GM23338 (cell line): ENCODE data around the gene CIDEA. TPM values are rescaled to one million over a fixed set of nuclear protein-coding genes. Genes with fewer than 3 reads are reported as not detected.

Source experiments
- ATAC-seq: fragments of 200-7000 bp; cut with Tn5 transposase; 3 replicates; pipeline ENCODE4 v1.9.1; 2020
- DNase-seq: peaks from one replicate; pipeline ENCODE4 v3.0.0-alpha.2; 2015; ENCODE audit warnings: low spot score
- H2AFZ ChIP-seq: fragments of 200-600 bp; sonication (generic); 2 replicates; pipeline ENCODE4 v1.8.0; 2016; ENCODE audit warnings: antibody characterized with exemption, mild to moderate bottlenecking, moderate library complexity
- H3F3A ChIP-seq: fragments of 200-600 bp; sonication (generic); replicated peaks from 2 replicates; pipeline ENCODE4 v1.8.0; 2017; ENCODE audit warnings: antibody characterized with exemption, mixed run types, low read depth
- H3K27ac ChIP-seq: fragments of 200-600 bp; sonication (generic); 2 replicates; pipeline ENCODE4 v1.6.1; 2016; ENCODE audit warnings: low read depth
- H3K27me3 ChIP-seq: fragments of 200-600 bp; sonication (generic); 2 replicates; pipeline ENCODE4 v1.8.0; 2016; ENCODE audit warnings: mild to moderate bottlenecking, mixed run types, moderate library complexity; ENCODE audit not compliant: insufficient read depth
- H3K36me3 ChIP-seq: fragments of 200-600 bp; sonication (generic); 2 replicates; pipeline ENCODE4 v1.8.0; 2016; ENCODE audit warnings: mild to moderate bottlenecking; ENCODE audit not compliant: insufficient read depth
- H3K4me1 ChIP-seq: fragments of 200-600 bp; sonication (generic); 2 replicates; pipeline ENCODE4 v1.8.0; 2016; ENCODE audit warnings: mild to moderate bottlenecking, moderate library complexity; ENCODE audit not compliant: insufficient read depth
- H3K4me2 ChIP-seq: fragments of 200-600 bp; sonication (generic); 2 replicates; pipeline ENCODE4 v1.7.1; 2017; ENCODE audit warnings: mixed run types
- H3K4me3 ChIP-seq: fragments of 200-600 bp; sonication (generic); 2 replicates; pipeline ENCODE4 v1.6.1; 2016; ENCODE audit warnings: mixed run types
- H3K79me2 ChIP-seq: fragments of 200-600 bp; sonication (generic); replicated peaks from 2 replicates; pipeline ENCODE4 v1.8.0; 2017; ENCODE audit warnings: mild to moderate bottlenecking; ENCODE audit not compliant: insufficient read depth
- H3K9me2 ChIP-seq: fragments of 200-600 bp; sonication (generic); 2 replicates; pipeline ENCODE4 v1.8.0; 2017; ENCODE audit not compliant: insufficient read depth
- H4K20me1 ChIP-seq: fragments of 200-600 bp; sonication (generic); replicated peaks from 2 replicates; pipeline ENCODE4 v1.8.0; 2017; ENCODE audit warnings: mild to moderate bottlenecking; ENCODE audit not compliant: insufficient read depth
- H3K27ac Mint-ChIP-seq: 2 replicates; pipeline ENCODE4 v1.8.0; 2020; ENCODE audit warnings: inconsistent platforms, mild to moderate bottlenecking, moderate library complexity, mixed read lengths
- H3K27me3 Mint-ChIP-seq: 3 replicates; pipeline ENCODE4 v1.8.0; 2022; ENCODE audit warnings: low read depth, mild to moderate bottlenecking, moderate library complexity, mixed read lengths, inconsistent platforms; ENCODE audit not compliant: insufficient read depth, poor library complexity
- H3K36me3 Mint-ChIP-seq: 3 replicates; pipeline ENCODE4 v1.8.0; 2021; ENCODE audit warnings: low read depth, mild to moderate bottlenecking, inconsistent platforms, moderate library complexity, mixed read lengths
- H3K4me1 Mint-ChIP-seq: 3 replicates; pipeline ENCODE4 v1.8.0; 2020; ENCODE audit warnings: mild to moderate bottlenecking, inconsistent platforms, mixed read lengths
- H3K4me3 Mint-ChIP-seq: 3 replicates; pipeline ENCODE4 v1.8.0; 2021; ENCODE audit warnings: moderate library complexity, mild to moderate bottlenecking, inconsistent platforms, mixed read lengths
- H3K9me3 Mint-ChIP-seq: 3 replicates; pipeline ENCODE4 v1.8.0; 2020; ENCODE audit warnings: moderate library complexity, mild to moderate bottlenecking, inconsistent platforms, mixed read lengths
- CREB1 ChIP-seq: fragments of 250-450 bp; sonication (Bioruptor Pico); IDR thresholded peaks from 2 replicates; pipeline ENCODE4 v1.5.0; 2020; ENCODE audit warnings: low read depth, mild to moderate bottlenecking, moderate library complexity
- EZH2 ChIP-seq: fragments of 200-600 bp; sonication (generic); IDR thresholded peaks from one replicate; pipeline ENCODE4 v1.8.0; 2017; ENCODE audit warnings: antibody characterized with exemption, mild to moderate bottlenecking, low read depth; ENCODE audit not compliant: unreplicated experiment
- POLR2AphosphoS5 ChIP-seq: IDR thresholded peaks from 2 replicates; pipeline ENCODE4 v1.6.1; 2016; ENCODE audit warnings: antibody characterized with exemption, low read depth
- STAT1 ChIP-seq: IDR thresholded peaks from one replicate; pipeline ENCODE4 v1.6.1; 2016; ENCODE audit warnings: antibody characterized with exemption; ENCODE audit not compliant: unreplicated experiment
- ZNF331 ChIP-seq: fragments of 250-450 bp; sonication (Bioruptor Pico); IDR thresholded peaks from 2 replicates; pipeline ENCODE4 v1.5.0; 2020; ENCODE audit warnings: low read depth, mild to moderate bottlenecking, moderate library complexity
- ZNF462 ChIP-seq: fragments of 250-450 bp; sonication (Bioruptor Pico); IDR thresholded peaks from 2 replicates; pipeline ENCODE4 v1.5.0; 2020; ENCODE audit warnings: mild to moderate bottlenecking, moderate library complexity
- polyA plus RNA-seq: library from polyadenylated mRNA; unstranded; fragments of >200 nt; fragmentation: Nextera tagmentation; extraction: Ambion mirVana; gene quantifications from 2 replicates; pipeline ENCODE4 v1.2.1, GENCODE V29; 2016
- total RNA-seq: library from RNA; depleted of rRNA; stranded (reverse); fragments of >200 nt; shearing (Covaris generic); gene quantifications from 2 replicates; pipeline ENCODE4 v1.2.3, GENCODE V29; 2014
- TF ChIP-seq, protein P1 (sequence below), 2 experiments: fragments of 200-600 bp in 1 of 2; sonication (generic) in 1 of 2; conservative IDR thresholded peaks; 2 replicates each; pipeline versions ENCODE4 v1.5.1 to v1.6.1; 2016 to 2017; ENCODE audit warnings: antibody characterized with exemption in 2 of 2, low read depth in 2 of 2, mild to moderate bottlenecking in 2 of 2, moderate library complexity in 1 of 2

Gene CIDEA
- total and polyA plus RNA-seq, 2 experiments from 2014 or later: 0.45 TPM; not detected in 1

DNA sequence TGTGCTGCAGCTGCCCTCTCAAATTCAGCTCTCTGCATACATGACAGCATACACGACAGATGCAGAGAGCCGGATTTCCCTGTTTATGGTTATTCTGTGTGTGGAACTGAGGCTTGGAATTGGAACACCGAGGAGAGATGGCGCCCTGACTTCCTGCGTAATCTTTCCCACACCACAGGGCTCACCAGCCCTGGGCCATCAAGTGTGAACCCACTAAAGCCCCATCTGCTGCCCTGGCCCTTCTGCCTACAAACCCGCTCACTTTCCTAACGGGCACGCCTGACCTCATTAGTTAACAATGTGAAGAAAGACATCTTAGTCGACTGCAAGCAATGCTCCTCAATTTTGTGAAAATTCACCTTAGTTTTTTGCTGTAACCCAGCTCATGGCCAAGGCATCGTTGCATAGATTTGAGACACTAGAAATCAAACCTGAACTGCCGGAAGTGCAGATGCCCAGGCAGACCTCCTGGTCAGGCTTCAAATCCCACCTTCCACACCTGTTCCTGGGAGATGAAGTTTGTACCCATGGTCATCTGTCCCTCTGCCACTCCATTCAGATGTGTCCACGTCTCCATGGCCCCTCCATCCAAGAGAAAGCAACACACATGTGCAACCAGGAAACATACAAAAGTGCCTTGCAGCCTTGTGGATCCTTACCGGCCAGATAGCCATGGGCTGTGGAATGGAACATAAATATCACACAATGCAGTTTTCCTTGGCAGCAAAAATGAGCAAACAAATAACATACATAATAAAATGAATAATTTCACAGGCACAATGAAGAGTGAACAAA, 5.0 kb upstream of the CIDEA start:
- no peaks in the 10 kb centered on the region for H4K20me1 ChIP-seq
- H3K27ac Mint-ChIP-seq: no peak overlapping the region
- no peaks in the 10 kb centered on the region for H3K9me3 Mint-ChIP-seq
- no peak for DNase-seq
- H3K27ac ChIP-seq: no peak overlapping the region
- peaks cover 45% of the 10 kb centered on the region for H3K27me3 Mint-ChIP-seq
- no peaks in the 10 kb centered on the region for H3K36me3 Mint-ChIP-seq
- peaks cover 7% of the 10 kb centered on the region; the same call in 2 of the 3 replicates for H3K4me1 Mint-ChIP-seq
- H3K9me2 ChIP-seq: no peaks in the 10 kb centered on the region
- no peaks in the 10 kb centered on the region; the same call in 1 of the 2 replicates for H3K36me3 ChIP-seq
- no peak for TF ChIP-seq ZNF462 (CRISPR knock-in tag)
- no peak for TF ChIP-seq ZNF331 (CRISPR knock-in tag)
- no peak for TF ChIP-seq STAT1
- no peak for TF ChIP-seq EZH2
- TF ChIP-seq, protein P1, sequence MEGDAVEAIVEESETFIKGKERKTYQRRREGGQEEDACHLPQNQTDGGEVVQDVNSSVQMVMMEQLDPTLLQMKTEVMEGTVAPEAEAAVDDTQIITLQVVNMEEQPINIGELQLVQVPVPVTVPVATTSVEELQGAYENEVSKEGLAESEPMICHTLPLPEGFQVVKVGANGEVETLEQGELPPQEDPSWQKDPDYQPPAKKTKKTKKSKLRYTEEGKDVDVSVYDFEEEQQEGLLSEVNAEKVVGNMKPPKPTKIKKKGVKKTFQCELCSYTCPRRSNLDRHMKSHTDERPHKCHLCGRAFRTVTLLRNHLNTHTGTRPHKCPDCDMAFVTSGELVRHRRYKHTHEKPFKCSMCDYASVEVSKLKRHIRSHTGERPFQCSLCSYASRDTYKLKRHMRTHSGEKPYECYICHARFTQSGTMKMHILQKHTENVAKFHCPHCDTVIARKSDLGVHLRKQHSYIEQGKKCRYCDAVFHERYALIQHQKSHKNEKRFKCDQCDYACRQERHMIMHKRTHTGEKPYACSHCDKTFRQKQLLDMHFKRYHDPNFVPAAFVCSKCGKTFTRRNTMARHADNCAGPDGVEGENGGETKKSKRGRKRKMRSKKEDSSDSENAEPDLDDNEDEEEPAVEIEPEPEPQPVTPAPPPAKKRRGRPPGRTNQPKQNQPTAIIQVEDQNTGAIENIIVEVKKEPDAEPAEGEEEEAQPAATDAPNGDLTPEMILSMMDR (conservative IDR thresholded peaks at IDR 0.05; ENCODE audit: low read depth in 2 of 2): no peak
- no peak for TF ChIP-seq CREB1 (CRISPR knock-in tag)
- no peak for TF ChIP-seq POLR2AphosphoS5
- no peak overlapping the region for H3K4me3 ChIP-seq
- H2AFZ ChIP-seq: no peak overlapping the region
- no peaks in the 10 kb centered on the region for H3K79me2 ChIP-seq
- 0 out of 2 replicates have a peak, but pooled peaks cover 7% of the 10 kb centered on the region for H3K4me1 ChIP-seq
- no peak overlapping the region for H3K4me2 ChIP-seq
- no peak for ATAC-seq
- peaks cover 39% of the 10 kb centered on the region for H3K27me3 ChIP-seq
- H3K4me3 Mint-ChIP-seq: no peak overlapping the region
- no peaks in the 10 kb centered on the region for H3F3A ChIP-seq
